ENCODE results near the gene CYB5A. TPM values are rescaled to one million over a fixed set of nuclear protein-coding genes. Genes with fewer than 3 reads are reported as not detected.
A peak's percentile ranks its signal among the peaks of the same experiment; 100 is the strongest.

The CYB5A gene
- total RNA-seq, 4 donors from 2014 or later: 171 to 732 (median 331) TPM

- Histone ChIP-seq H3K9me3 (no peaks in the 10 kb centered on the region), H3K36me3 (no peaks in the 10 kb centered on the region), H3K4me3 (no peak overlapping the region), H3K27ac (peak overlapping the region in 3 of 4 donors; percentile 49 to 86 (median 80)), H3K4me1 (peaks cover 0 to 46% (median 3%) of the 10 kb centered on the region in 4 donors), H3K27me3 (no peaks in the 10 kb centered on the region)
- TF ChIP-seq POLR2A (IDR thresholded peaks at IDR 0.05) (no peak), CTCF (IDR thresholded peaks at IDR 0.05) (no peak)
- DNase-seq: peak in 1 of 3 donors; percentile 71
Measured at GRCh38 chr18:74229005-74229404, 62.8 kb downstream of the CYB5A start.

GRCh38 chr18:74228312-74228711, 63.5 kb downstream of the CYB5A start:
- peak overlapping the region in 3 of 4 donors; percentile 8 to 86 (median 80) for H3K27ac ChIP-seq
- no peaks in the 10 kb centered on the region for H3K36me3 ChIP-seq
- H3K9me3 ChIP-seq: no peaks in the 10 kb centered on the region
- DNase-seq: no peak
- TF ChIP-seq POLR2A (IDR thresholded peaks at IDR 0.05): no peak
- TF ChIP-seq CTCF (IDR thresholded peaks at IDR 0.05): no peak
- peaks cover 0 to 46% (median 3%) of the 10 kb centered on the region in 4 donors for H3K4me1 ChIP-seq
- no peak overlapping the region for H3K4me3 ChIP-seq
- H3K27me3 ChIP-seq: no peaks in the 10 kb centered on the region

DNA sequence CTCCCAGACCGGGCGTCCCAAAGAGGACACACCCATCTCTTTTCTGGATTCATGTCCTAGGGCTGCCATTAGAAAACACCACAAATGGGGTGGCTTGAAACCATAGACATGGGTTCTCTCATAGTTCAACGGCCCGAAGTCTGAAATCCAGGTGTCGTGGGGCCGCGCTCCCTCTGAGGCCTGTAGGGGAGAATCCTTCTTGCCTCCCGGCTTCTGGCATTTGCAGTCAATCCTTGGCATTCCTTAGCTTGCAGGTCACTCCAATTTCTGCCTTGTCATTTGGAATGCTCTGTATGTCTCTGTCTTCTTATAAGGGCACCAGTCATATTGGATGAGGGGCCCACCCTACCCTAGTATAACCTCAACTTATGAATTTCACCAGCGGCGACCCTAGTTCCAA, 65.1 kb downstream of the CYB5A start:
- peak overlapping the region in 3 of 4 donors; percentile 73 to 85 (median 76) for H3K27ac ChIP-seq
- TF ChIP-seq CTCF (IDR thresholded peaks at IDR 0.05): no peak
- TF ChIP-seq POLR2A (IDR thresholded peaks at IDR 0.05): no peak
- no peak overlapping the region for H3K4me3 ChIP-seq

GRCh38 chr18:74226156-74226555, 65.6 kb downstream of the CYB5A start:
- peak in 2 of 3 donors; percentile 62 to 73 for DNase-seq
- Histone ChIP-seq H3K9me3 (no peaks in the 10 kb centered on the region), H3K4me3 (no peak overlapping the region), H3K27ac (peak overlapping the region in 3 of 4 donors; percentile 73 to 85 (median 76)), H3K36me3 (no peaks in the 10 kb centered on the region), H3K27me3 (no peaks in the 10 kb centered on the region), H3K4me1 (peaks cover 0 to 31% (median 3%) of the 10 kb centered on the region in 4 donors)
- TF ChIP-seq CTCF (IDR thresholded peaks at IDR 0.05) (no peak), POLR2A (IDR thresholded peaks at IDR 0.05) (no peak)

More for the DNA sequence above, 65.1 kb downstream of the CYB5A start:
- DNase-seq: no peak
- H3K4me1 ChIP-seq: peaks cover 0 to 36% (median 3%) of the 10 kb centered on the region in 4 donors
- H3K27me3 ChIP-seq: no peaks in the 10 kb centered on the region
- no peaks in the 10 kb centered on the region for H3K36me3 ChIP-seq
- no peaks in the 10 kb centered on the region for H3K9me3 ChIP-seq

- TF ChIP-seq CTCF (IDR thresholded peaks at IDR 0.05) (no peak), POLR2A (IDR thresholded peaks at IDR 0.05) (peak; percentile 32 to 37)
- H3K27ac ChIP-seq: peak overlapping the region in 3 of 4 donors; percentile 73 to 85 (median 76)
- peak in 1 of 3 donors; percentile 79 for DNase-seq
Measured at GRCh38 chr18:74225193-74225840, 66.4 kb downstream of the CYB5A start.

More at GRCh38 chr18:74225193-74225840, 66.4 kb downstream of the CYB5A start:
- Histone ChIP-seq H3K36me3 (no peaks in the 10 kb centered on the region), H3K9me3 (no peaks in the 10 kb centered on the region), H3K4me1 (peaks cover 0 to 31% (median 3%) of the 10 kb centered on the region in 4 donors), H3K27me3 (no peaks in the 10 kb centered on the region), H3K4me3 (no peak overlapping the region)
